K562 (cell line): Measurements from ENCODE around the gene MAP3K6. TPM values are rescaled to one million over a fixed set of nuclear protein-coding genes. Genes with fewer than 3 reads are reported as not detected.

ENCODE experiments used
- ATAC-seq: fragments of 200-7000 bp; cut with Tn5 transposase; 3 replicates; pipeline ENCODE4 v1.9.1; 2020; ENCODE audit warnings: moderate library complexity
- BruUV-seq: library from RNA; stranded (reverse); fragments of 400-500 nt; replicated peaks from 2 replicates; lab custom pipeline; 2021; lab: Mats Ljungman, UMichigan
- CTCF ChIA-PET: fragments of 300-600 bp; formaldehyde crosslinking; extraction: SDS; loops from one replicate; lab custom pipeline; 2021; ENCODE audit warnings: low intra/inter-chr PET ratio; lab: Yijun Ruan, JAX
- POLR2A ChIA-PET: fragments of 300-600, 350-650 bp; sonication (Branson Sonifier 250); formaldehyde crosslinking; extraction: SDS; loops from one replicate; lab custom pipeline; 2021; ENCODE audit warnings: antibody characterized with exemption, inconsistent platforms; lab: Yijun Ruan, JAX
- DNase-seq, 4 experiments: peaks; one replicate each; pipeline versions ENCODE4 v3.0.0 to v3.0.0-alpha.2; 2011 to 2018; ENCODE audit warnings: low spot score in 3 of 4, mixed read lengths in 3 of 4; ENCODE audit errors: extremely low read depth in 1 of 4
- FAIRE-seq: peaks from 2 replicates; lab custom pipeline; 2011; peaks lifted over from hg19 to GRCh38; lab: Jason Lieb, UNC
- H2AFZ ChIP-seq: 2 replicates; pipeline ENCODE4 v1.6.0; 2011; ENCODE audit warnings: low read depth, low read length, control low read depth, inconsistent platforms
- H3K27ac ChIP-seq: fragments of 200-600 bp; 3 replicates; pipeline ENCODE4 v1.8.0; 2011; ENCODE audit warnings: low read depth, mild to moderate bottlenecking, control low read depth, inconsistent platforms, low read length, moderate library complexity, mixed read lengths; ENCODE audit errors: extremely low read depth
- H3K27me3 ChIP-seq, 2 experiments: fragments of 300-600 bp in 1 of 2; 2 replicates in 1 of 2; 3 replicates in 1 of 2; pipeline versions ENCODE4 v1.6.0 to v1.8.0; 2011; ENCODE audit warnings: inconsistent platforms in 2 of 2, low read length in 2 of 2, mild to moderate bottlenecking in 1 of 2, mixed read lengths in 1 of 2, moderate library complexity in 1 of 2; ENCODE audit not compliant: control insufficient read depth in 2 of 2, insufficient read depth in 2 of 2
- H3K36me3 ChIP-seq: fragments of 300-600 bp; 3 replicates; pipeline ENCODE4 v1.8.0; 2011; ENCODE audit warnings: mild to moderate bottlenecking, low read length, inconsistent platforms; ENCODE audit not compliant: control insufficient read depth, insufficient read depth
- H3K4me1 ChIP-seq, 2 experiments: fragments of 200-600 bp in 1 of 2; replicated peaks in 1 of 2; 2 replicates in 1 of 2; 3 replicates in 1 of 2; pipeline versions ENCODE4 v1.5.1 to v1.8.0; 2011; ENCODE audit warnings: inconsistent platforms in 2 of 2, low read length in 2 of 2, mild to moderate bottlenecking in 1 of 2, mixed read lengths in 1 of 2, moderate library complexity in 1 of 2; ENCODE audit not compliant: control insufficient read depth in 2 of 2, insufficient read depth in 2 of 2
- H3K4me2 ChIP-seq: 2 replicates; pipeline ENCODE4 v1.6.1; 2011; ENCODE audit warnings: low read length, control low read depth, inconsistent platforms, mixed read lengths; ENCODE audit not compliant: insufficient read depth
- H3K4me3 ChIP-seq: fragments of 200-600 bp; sonication (generic), shearing (Covaris generic); 2 replicates; pipeline ENCODE4 v1.5.1; 2016; ENCODE audit warnings: control low read depth, inconsistent platforms
- H3K79me2 ChIP-seq: fragments of 200-600 bp; 3 replicates; pipeline ENCODE4 v1.8.0; 2011; ENCODE audit warnings: low read length, inconsistent platforms; ENCODE audit not compliant: control insufficient read depth, insufficient read depth
- H3K9ac ChIP-seq, 2 experiments: 2 replicates each; pipeline versions ENCODE4 v1.6.0 to v1.6.1; 2011; ENCODE audit warnings: low read depth in 2 of 2, low read length in 2 of 2, control low read depth in 1 of 2, inconsistent platforms in 1 of 2, mild to moderate bottlenecking in 1 of 2, mixed read lengths in 1 of 2; ENCODE audit not compliant: insufficient read depth in 1 of 2
- H3K9me1 ChIP-seq: one replicate; pipeline ENCODE4 v1.6.0; 2011; ENCODE audit warnings: inconsistent platforms, mild to moderate bottlenecking, low read length, moderate library complexity; ENCODE audit not compliant: control insufficient read depth, insufficient read depth
- H3K9me3 ChIP-seq: replicated peaks from 2 replicates; pipeline ENCODE4 v1.5.1; 2011; ENCODE audit warnings: low read depth, low read length, inconsistent platforms; ENCODE audit not compliant: control insufficient read depth, insufficient read depth
- H4K20me1 ChIP-seq: replicated peaks from 2 replicates; pipeline ENCODE4 v1.6.1; 2011; ENCODE audit warnings: low read length, inconsistent platforms, mixed read lengths; ENCODE audit not compliant: control insufficient read depth, insufficient read depth
- CREM ChIP-seq: IDR thresholded peaks from 2 replicates; pipeline ENCODE4 v1.6.1; 2014; ENCODE audit warnings: antibody characterized with exemption, low read depth
- whole genome bisulfite sequencing: fragments of 100-300 bp; shearing (Covaris generic); methylation state at CpG from one replicate; pipeline ENCODE4 v1.1.6; 2016; ENCODE audit warnings: low coverage, mixed read lengths; ENCODE audit not compliant: insufficient coverage; ENCODE audit errors: missing lambda C conversion rate; 5-methylcytosine and 5-hydroxymethylcytosine counted together
- in situ Hi-C: fragments of 300-500 bp; cut with MboI; formaldehyde crosslinking; loops from 4 replicates; pipeline ENCODE4 v1.15.0; 2018; ENCODE audit warnings: inconsistent platforms, mixed read lengths
- intact Hi-C: fragments of 100-400 bp; cut with micrococcal nuclease; formaldehyde crosslinking; loops from 2 replicates; pipeline ENCODE4 v1.14.2; 2022
- polyA plus RNA-seq, 8 experiments: library from polyadenylated mRNA; depleted of rRNA in 4 of 8; stranded (reverse) in 5 of 8; unstranded in 3 of 8; fragments of >200 nt; fragmentation: Nextera tagmentation in 2 of 8; fragmentation: Illumina TruSeq in 1 of 8; extraction: Ambion mirVana in 2 of 8; extraction: Trizol in 1 of 8; gene quantifications; 2 replicates each; pipeline versions ENCODE4 v1.2.1 to v1.2.3, GENCODE V29; 2011 to 2014; ENCODE audit warnings: inconsistent platforms in 1 of 8, missing spikeins in 1 of 8
- total RNA-seq, 7 experiments: library from RNA; depleted of rRNA in 6 of 7; stranded (reverse); fragments of >200 nt in 6 of 7; fragmentation: Illumina TruSeq in 2 of 7; extraction: Trizol in 2 of 7; gene quantifications; 2 replicates each; pipeline versions ENCODE4 v1.2.1 to v1.2.3, GENCODE V29; 2011 to 2021; ENCODE audit warnings: low replicate concordance in 1 of 7
- TF ChIP-seq, protein P1 (sequence below): sonication (generic); formaldehyde crosslinking; IDR thresholded peaks from 2 replicates; pipeline ENCODE4 v1.8.0; 2022; ENCODE audit warnings: missing genetic modification reagents, mild to moderate bottlenecking, moderate library complexity, borderline replicate concordance

The MAP3K6 gene
- total and polyA plus RNA-seq, 9 of the 15 experiments (the other 6 are each of a cell fraction or from before 2014, with no cell fraction given): 0.99 to 21.9 (median 7.0) TPM

DNA sequence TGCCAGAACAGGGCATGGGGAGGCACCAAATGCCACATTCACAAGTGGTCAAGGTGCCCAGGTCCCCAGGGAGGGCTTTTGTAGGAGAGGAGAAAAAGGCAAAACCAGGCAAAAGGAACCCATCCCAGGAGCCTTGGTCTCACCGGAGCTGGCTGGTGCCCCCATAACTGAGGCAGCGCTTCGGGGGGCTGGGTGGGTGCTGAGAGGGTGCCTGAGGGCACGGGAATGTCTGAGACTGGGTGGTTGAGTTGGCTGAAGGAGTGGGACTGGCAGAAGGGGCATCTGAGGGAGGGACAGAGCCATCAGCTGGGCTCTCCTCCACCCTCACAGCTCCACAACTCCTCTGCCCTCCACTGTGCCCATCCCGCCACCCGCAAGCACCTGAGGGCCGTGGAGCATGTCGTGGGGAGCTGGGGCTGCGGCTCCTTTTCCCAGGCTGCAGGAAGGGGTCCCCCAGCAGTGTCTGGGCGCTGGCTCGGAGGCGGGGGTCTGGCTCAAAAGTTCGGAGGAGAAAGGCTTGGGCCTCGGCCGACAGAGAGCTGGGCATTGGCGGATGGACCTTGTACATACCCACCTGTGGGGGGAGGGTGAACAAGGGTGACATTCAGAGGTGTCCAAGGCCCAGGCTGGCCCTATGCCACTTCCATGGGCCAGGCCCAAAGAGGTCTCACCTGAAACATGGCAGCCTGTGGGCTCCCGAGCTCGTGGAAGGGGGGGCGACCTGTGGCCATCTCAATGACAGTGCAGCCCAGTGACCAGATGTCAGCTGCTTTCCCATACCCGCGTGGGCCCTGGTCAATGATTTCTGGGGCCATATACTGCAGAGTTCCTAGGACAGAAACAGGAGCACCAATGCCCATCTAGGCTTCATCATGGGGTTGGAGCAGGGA lies 8.5 kb downstream of the MAP3K6 start:
- no peak for FAIRE-seq
- in situ Hi-C loops: no loop called here
- WGBS: 68% methylated on average over 20 of the region's 21 CpGs

More for the DNA sequence above, 8.5 kb downstream of the MAP3K6 start:
- no peaks in the 10 kb centered on the region for H3K9me3 ChIP-seq
- H2AFZ ChIP-seq: no peak overlapping the region
- no peak overlapping the region for H3K4me3 ChIP-seq
- H3K9ac ChIP-seq: no peak overlapping the region; a peak in 1 of 4 replicates
- DNase-seq: no peak
- H3K79me2 ChIP-seq: no peaks in the 10 kb centered on the region
- no peaks in the 10 kb centered on the region for H3K9me1 ChIP-seq
- TF ChIP-seq, protein P1, sequence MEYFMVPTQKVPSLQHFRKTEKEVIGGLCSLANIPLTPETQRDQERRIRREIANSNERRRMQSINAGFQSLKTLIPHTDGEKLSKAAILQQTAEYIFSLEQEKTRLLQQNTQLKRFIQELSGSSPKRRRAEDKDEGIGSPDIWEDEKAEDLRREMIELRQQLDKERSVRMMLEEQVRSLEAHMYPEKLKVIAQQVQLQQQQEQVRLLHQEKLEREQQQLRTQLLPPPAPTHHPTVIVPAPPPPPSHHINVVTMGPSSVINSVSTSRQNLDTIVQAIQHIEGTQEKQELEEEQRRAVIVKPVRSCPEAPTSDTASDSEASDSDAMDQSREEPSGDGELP (CRISPR knock-in tag): 0 out of 2 replicates have a peak, but pooled peaks have one; percentile 17
- TF ChIP-seq CREM: no peak
- no peak overlapping the region; the same call in 1 of the 2 replicates for H3K4me2 ChIP-seq
- 0 out of 2 replicates have a peak, but pooled peaks cover 10% of the 10 kb centered on the region for H4K20me1 ChIP-seq
- peaks cover 12% of the 10 kb centered on the region; the same call in 2 of the 3 replicates for H3K36me3 ChIP-seq
- no peaks in the 10 kb centered on the region for H3K27me3 ChIP-seq
- ChIA-PET CTCF (interaction anchor here (1.3 to 1.4 kb wide), 2 partner anchors 31 to 248 kb away, joined by 5 read pairs; no protein-coding TSS in a partner anchor), POLR2A (interaction anchor here (0.7 to 1.5 kb wide), 5 partner anchors 7 to 35 kb away, joined by 3 to 9 read pairs (median 3); partner anchors contain the start of genes CD164L2 and SYTL1)
- no TSS peak for BruUV-seq
- intact Hi-C loops: loop anchor here (5.0 kb wide), 2 partner anchors 34 to 56 kb away; partner anchors contain the start of gene GPR3
- ATAC-seq: no peak
- no peak overlapping the region for H3K27ac ChIP-seq
- H3K4me1 ChIP-seq: peaks cover 9 to 49% of the 10 kb centered on the region in 2 experiments
